DMS 273 (cell line): ENCODE measurements around the gene ZBTB7C.

Source experiments
- DNase-seq: peaks from one replicate; lab custom pipeline; 2025; ENCODE audit not compliant: unreplicated experiment; lab: John Stamatoyannopoulos, UW

The ZBTB7C gene

GRCh38 chr18:48048251-48048650 lies 360.9 kb downstream of the ZBTB7C start:
- no peak for DNase-seq

- DNase-seq: no peak
Measured at GRCh38 chr18:48046843-48047242, 362.3 kb downstream of the ZBTB7C start.

GRCh38 chr18:48045744-48046143 lies 363.4 kb downstream of the ZBTB7C start:
- DNase-seq: no peak

GRCh38 chr18:48044944-48045343 lies 364.2 kb downstream of the ZBTB7C start:
- no peak for DNase-seq

- DNase-seq: no peak
Measured at GRCh38 chr18:48043166-48043565, 366.0 kb downstream of the ZBTB7C start.

GRCh38 chr18:48042431-48042830 lies 366.8 kb downstream of the ZBTB7C start:
- no peak for DNase-seq

- DNase-seq: no peak
Measured at GRCh38 chr18:48040457-48041110, 368.6 kb downstream of the ZBTB7C start.

GRCh38 chr18:48039769-48040215 lies 369.4 kb downstream of the ZBTB7C start:
- no peak for DNase-seq

- no peak for DNase-seq
Measured at GRCh38 chr18:48038636-48039035, 370.5 kb downstream of the ZBTB7C start.

- DNase-seq: peak; percentile 82
Measured at GRCh38 chr18:48037481-48038271, 371.5 kb downstream of the ZBTB7C start.

GRCh38 chr18:48036641-48037421 lies 372.4 kb downstream of the ZBTB7C start:
- DNase-seq: no peak

- no peak for DNase-seq
Measured at GRCh38 chr18:48036226-48036625, 373.0 kb downstream of the ZBTB7C start.

GRCh38 chr18:48035556-48035860 lies 373.7 kb downstream of the ZBTB7C start:
- no peak for DNase-seq

GRCh38 chr18:48034651-48035555 lies 374.3 kb downstream of the ZBTB7C start:
- no peak for DNase-seq

- no peak for DNase-seq
Measured at GRCh38 chr18:48033790-48034650, 375.2 kb downstream of the ZBTB7C start.

GRCh38 chr18:48032876-48033789 lies 376.1 kb downstream of the ZBTB7C start:
- DNase-seq: no peak

- DNase-seq: no peak
Measured at GRCh38 chr18:48031641-48032040, 377.5 kb downstream of the ZBTB7C start.

GRCh38 chr18:48030616-48031480 lies 378.3 kb downstream of the ZBTB7C start:
- DNase-seq: peak; percentile 83
